Osteoblast (primary cell): ENCODE measurements around the gene MT1M. TPM values are rescaled to one million over a fixed set of nuclear protein-coding genes. Genes with fewer than 3 reads are reported as not detected.

Experiments used
- DNase-seq: peaks from one replicate; pipeline ENCODE4 v3.0.0; 2011; ENCODE audit warnings: low spot score, mixed read lengths; ENCODE audit not compliant: insufficient read length; ENCODE audit errors: missing footprints
- H2AFZ ChIP-seq: 2 replicates; pipeline ENCODE4 v1.6.0; 2011; ENCODE audit warnings: mild to moderate bottlenecking, low read length
- H3K27ac ChIP-seq: 2 replicates; pipeline ENCODE4 v1.5.1; 2011; ENCODE audit warnings: mild to moderate bottlenecking, low read depth, low read length, moderate library complexity
- H3K27me3 ChIP-seq: 2 replicates; pipeline ENCODE4 v1.6.0; 2012; ENCODE audit warnings: mild to moderate bottlenecking, control low read depth, inconsistent platforms, low read length, moderate library complexity; ENCODE audit not compliant: insufficient read depth
- H3K36me3 ChIP-seq: 2 replicates; pipeline ENCODE4 v1.5.1; 2011; ENCODE audit warnings: mild to moderate bottlenecking, low read length, control low read depth, moderate library complexity; ENCODE audit not compliant: insufficient read depth
- H3K4me1 ChIP-seq: 2 replicates; pipeline ENCODE4 v1.5.1; 2011; ENCODE audit warnings: mild to moderate bottlenecking, low read length, control low read depth, moderate library complexity; ENCODE audit not compliant: insufficient read depth
- H3K4me2 ChIP-seq: 2 replicates; pipeline ENCODE4 v1.6.0; 2011; ENCODE audit warnings: mild to moderate bottlenecking, low read length; ENCODE audit not compliant: insufficient read depth
- H3K4me3 ChIP-seq: fragments of 200-600 bp; sonication (generic); 3 replicates; pipeline ENCODE4 v1.5.1; 2012; ENCODE audit warnings: mild to moderate bottlenecking, low read length, inconsistent platforms; ENCODE audit not compliant: insufficient read depth
- H3K79me2 ChIP-seq: 2 replicates; pipeline ENCODE4 v1.6.0; 2012; ENCODE audit warnings: mild to moderate bottlenecking, low read length, control low read depth, inconsistent platforms; ENCODE audit not compliant: insufficient read depth
- H3K9me3 ChIP-seq: 2 replicates; pipeline ENCODE4 v1.5.1; 2011; ENCODE audit warnings: low read depth, low read length, control low read depth
- H4K20me1 ChIP-seq: 2 replicates; pipeline ENCODE4 v1.6.0; 2012; ENCODE audit warnings: mild to moderate bottlenecking, low read length, control low read depth; ENCODE audit not compliant: insufficient read depth
- total RNA-seq: library from RNA; depleted of rRNA; stranded (reverse); fragments of >200 nt; gene quantifications from 2 replicates; pipeline ENCODE4 v1.2.3, GENCODE V29; 2012
- TF ChIP-seq, protein P1 (sequence below): IDR thresholded peaks from 2 replicates; pipeline ENCODE4 v1.5.1; 2011; ENCODE audit warnings: mild to moderate bottlenecking, low read depth, low read length, moderate library complexity; ENCODE audit errors: extremely low read depth

MT1M gene
- total RNA-seq, 1 donor = 8.7 TPM

DNA sequence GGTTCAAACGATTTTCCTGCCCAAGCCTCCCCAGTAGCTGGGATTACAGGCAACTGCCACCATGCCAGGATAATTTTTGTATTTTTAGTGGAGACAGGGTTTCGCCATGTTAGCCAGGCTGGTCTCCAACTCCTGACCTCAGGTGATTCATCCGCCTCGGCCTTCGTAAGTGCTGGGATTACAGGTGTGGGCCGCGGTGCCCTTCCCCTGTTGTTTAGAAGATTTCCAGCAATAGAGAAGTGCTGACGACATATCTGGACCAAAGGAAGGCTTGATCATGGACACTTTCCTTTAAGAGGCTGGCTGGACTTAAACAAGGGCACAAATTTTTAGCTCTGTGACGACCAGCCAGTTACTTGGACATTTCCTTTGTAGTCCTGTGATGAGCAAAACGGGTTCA is 1.3 kb upstream of the MT1M start:
- peaks cover 2% of the 10 kb centered on the region for H3K27me3 ChIP-seq
- no peak overlapping the region for H2AFZ ChIP-seq
- peaks cover 2% of the 10 kb centered on the region for H4K20me1 ChIP-seq
- TF ChIP-seq, protein P1, sequence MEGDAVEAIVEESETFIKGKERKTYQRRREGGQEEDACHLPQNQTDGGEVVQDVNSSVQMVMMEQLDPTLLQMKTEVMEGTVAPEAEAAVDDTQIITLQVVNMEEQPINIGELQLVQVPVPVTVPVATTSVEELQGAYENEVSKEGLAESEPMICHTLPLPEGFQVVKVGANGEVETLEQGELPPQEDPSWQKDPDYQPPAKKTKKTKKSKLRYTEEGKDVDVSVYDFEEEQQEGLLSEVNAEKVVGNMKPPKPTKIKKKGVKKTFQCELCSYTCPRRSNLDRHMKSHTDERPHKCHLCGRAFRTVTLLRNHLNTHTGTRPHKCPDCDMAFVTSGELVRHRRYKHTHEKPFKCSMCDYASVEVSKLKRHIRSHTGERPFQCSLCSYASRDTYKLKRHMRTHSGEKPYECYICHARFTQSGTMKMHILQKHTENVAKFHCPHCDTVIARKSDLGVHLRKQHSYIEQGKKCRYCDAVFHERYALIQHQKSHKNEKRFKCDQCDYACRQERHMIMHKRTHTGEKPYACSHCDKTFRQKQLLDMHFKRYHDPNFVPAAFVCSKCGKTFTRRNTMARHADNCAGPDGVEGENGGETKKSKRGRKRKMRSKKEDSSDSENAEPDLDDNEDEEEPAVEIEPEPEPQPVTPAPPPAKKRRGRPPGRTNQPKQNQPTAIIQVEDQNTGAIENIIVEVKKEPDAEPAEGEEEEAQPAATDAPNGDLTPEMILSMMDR = no peak
- no peak overlapping the region for H3K27ac ChIP-seq
- no peaks in the 10 kb centered on the region for H3K9me3 ChIP-seq
- peaks cover 6% of the 10 kb centered on the region for H3K79me2 ChIP-seq
- H3K4me2 ChIP-seq = no peak overlapping the region
- no peak overlapping the region for H3K4me3 ChIP-seq
- peaks cover 17% of the 10 kb centered on the region for H3K4me1 ChIP-seq
- no peaks in the 10 kb centered on the region for H3K36me3 ChIP-seq
- no peak for DNase-seq

GRCh38 chr16:56631832-56632155 is 665 bp upstream of the MT1M start:
- Histone ChIP-seq H3K4me3 (peak overlapping the region; percentile 75), H3K36me3 (no peaks in the 10 kb centered on the region), H3K4me2 (peak overlapping the region; percentile 87), H3K27me3 (peaks cover 2% of the 10 kb centered on the region), H3K79me2 (no peaks in the 10 kb centered on the region), H3K27ac (no peak overlapping the region), H3K4me1 (peaks cover 11% of the 10 kb centered on the region), H4K20me1 (no peaks in the 10 kb centered on the region), H2AFZ (peak overlapping the region; percentile 96), H3K9me3 (no peaks in the 10 kb centered on the region)
- TF ChIP-seq, protein P1 = no peak
- no peak for DNase-seq

- Histone ChIP-seq H3K4me2 (peak overlapping the region; percentile 87), H3K27me3 (peaks cover 2% of the 10 kb centered on the region), H3K27ac (no peak overlapping the region), H4K20me1 (no peaks in the 10 kb centered on the region), H3K79me2 (no peaks in the 10 kb centered on the region), H2AFZ (peak overlapping the region; percentile 96), H3K36me3 (no peaks in the 10 kb centered on the region), H3K4me3 (peak overlapping the region; percentile 75), H3K9me3 (no peaks in the 10 kb centered on the region), H3K4me1 (peaks cover 7% of the 10 kb centered on the region)
- no peak for DNase-seq
- TF ChIP-seq, protein P1 = no peak
These were observed 448 bp downstream of the MT1M start for GRCh38 chr16:56632848-56633365.

DNA sequence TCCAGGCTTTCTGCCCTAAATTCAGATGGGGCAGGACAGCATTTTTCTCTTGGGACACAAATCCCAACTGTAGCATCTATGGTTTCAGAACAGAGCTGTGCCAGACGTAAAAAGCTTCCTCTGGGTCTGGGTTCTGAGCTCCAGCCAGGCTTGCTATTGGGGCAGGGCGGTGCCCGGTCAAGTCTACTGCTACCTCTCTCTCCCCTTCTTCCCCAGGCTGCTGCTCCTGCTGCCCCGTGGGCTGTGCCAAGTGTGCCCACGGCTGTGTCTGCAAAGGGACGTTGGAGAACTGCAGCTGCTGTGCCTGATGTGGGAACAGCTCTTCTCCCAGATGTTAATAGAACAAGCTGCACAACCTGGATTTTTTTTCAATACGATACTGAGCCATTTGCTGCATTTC is 1.1 kb downstream of the MT1M start:
- H3K4me2 ChIP-seq = no peak overlapping the region
- H3K4me1 ChIP-seq = peaks cover 8% of the 10 kb centered on the region
- no peak overlapping the region for H2AFZ ChIP-seq
- H3K9me3 ChIP-seq = no peaks in the 10 kb centered on the region
- no peak for DNase-seq
- no peak overlapping the region for H3K4me3 ChIP-seq
- H4K20me1 ChIP-seq = no peaks in the 10 kb centered on the region
- H3K27ac ChIP-seq = no peak overlapping the region
- TF ChIP-seq, protein P1 = no peak
- H3K79me2 ChIP-seq = no peaks in the 10 kb centered on the region
- peaks cover 6% of the 10 kb centered on the region for H3K27me3 ChIP-seq
- H3K36me3 ChIP-seq = no peaks in the 10 kb centered on the region
